Measurements from ENCODE around the gene POLD3.
"Not testable (repeated sequence)": the region's sequence is repeated elsewhere in the genome, so short reads cannot be mapped to it uniquely, and the experiment has no call there.

POLD3 gene

DNA sequence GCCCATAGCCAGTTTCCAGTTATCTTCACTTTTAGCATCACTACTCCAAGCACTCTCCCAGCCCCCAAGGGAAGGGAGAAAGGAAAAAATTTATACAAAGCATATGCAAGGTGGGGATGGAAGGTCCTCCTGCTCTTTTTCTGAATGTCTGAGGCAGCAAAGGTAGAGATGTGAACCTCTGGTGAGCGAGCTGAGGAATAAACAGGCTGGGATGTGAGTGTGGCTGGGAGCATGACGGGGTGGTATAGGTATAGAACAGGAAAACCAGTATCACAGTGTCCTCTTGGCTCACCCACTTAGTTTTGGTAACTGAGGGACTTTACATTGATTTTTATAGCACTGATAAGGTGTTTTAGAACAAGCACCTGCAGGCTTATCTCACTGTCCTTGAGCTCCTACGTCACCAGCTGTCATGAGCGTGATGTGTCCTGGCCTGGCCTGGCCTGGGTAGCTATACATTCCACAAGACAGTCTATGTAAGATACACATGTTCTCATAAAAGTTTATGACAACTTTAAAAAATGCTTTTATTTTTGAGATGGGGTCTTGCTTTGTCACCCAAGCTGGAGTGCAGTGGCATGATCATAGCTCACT is 10.3 kb upstream of the POLD3 start:
- DNase-seq (ENCODE audit: low read depth in 2 of 3, low spot score in 1 of 3) = no peak

DNA sequence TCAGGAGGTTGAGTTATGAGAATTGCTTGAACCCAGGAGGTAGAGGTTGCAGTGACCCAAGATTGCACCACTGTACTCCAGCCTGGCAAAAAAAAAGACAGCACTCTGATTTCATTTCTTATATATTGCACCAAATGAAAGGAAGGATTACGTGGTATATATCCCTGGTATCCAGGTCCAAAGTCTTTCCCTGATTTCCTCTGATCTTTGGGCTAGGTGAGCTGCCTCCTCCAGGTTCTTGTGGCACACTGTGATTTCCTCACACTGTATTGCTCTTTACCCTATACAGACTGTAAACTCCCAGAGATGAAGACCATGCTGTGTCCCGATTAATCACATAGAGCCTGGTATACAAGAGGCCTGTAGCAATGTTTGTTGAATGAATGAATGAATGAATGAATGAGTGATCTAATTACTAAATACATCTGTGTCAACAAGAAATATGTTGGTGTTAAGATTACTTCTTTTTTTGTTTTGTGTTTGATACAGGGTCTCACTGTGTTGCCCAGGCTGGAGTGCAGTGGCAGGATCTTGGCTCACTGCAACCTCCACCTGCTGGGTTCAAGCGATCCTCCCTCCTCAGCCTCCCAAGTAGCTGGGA is 9.3 kb upstream of the POLD3 start:
- no peak for DNase-seq (ENCODE audit: low read depth in 2 of 3, low spot score in 1 of 3)

DNA sequence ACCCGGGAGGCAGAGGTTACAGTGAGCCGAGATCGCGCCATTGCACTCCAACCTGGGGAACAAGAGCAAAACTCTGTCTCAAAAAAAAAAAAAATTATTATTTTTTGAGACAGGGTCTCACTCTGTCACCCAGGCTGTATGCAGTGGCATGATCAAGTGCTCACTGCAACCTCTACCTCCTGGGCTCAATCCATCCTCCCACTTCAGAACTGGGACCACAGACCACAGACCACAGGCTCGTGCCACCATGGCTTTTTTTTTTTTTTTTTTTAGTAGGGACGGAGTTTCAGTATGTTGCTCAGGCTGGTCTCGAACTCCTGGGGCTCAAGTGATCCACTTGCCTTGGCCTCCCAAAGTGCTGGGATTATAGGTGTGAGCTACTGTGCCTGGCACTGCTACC is 1.9 kb upstream of the POLD3 start:
- DNase-seq (ENCODE audit: low read depth in 2 of 3, low spot score in 1 of 3) = not testable (repeated sequence)

DNA sequence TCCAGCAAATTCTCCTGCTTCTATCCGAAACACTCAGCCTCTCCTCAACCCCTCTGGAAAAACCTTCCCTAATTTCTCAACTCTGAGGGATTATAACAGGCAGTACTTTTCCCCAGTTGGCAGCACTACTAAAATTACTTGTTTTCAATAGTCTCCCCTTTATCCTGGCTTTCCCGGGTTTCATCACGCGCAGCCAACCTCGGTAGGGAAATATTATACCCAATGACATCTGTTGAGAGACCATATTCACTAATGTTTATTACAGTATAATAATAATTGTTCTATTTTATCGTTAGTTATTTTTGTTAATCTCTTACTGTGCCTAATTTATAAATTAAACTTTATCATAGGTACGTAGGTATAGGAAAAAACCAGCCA is 330 bp upstream of the POLD3 start:
- DNase-seq (ENCODE audit: low read depth in 2 of 3, low spot score in 1 of 3) = no peak

DNA sequence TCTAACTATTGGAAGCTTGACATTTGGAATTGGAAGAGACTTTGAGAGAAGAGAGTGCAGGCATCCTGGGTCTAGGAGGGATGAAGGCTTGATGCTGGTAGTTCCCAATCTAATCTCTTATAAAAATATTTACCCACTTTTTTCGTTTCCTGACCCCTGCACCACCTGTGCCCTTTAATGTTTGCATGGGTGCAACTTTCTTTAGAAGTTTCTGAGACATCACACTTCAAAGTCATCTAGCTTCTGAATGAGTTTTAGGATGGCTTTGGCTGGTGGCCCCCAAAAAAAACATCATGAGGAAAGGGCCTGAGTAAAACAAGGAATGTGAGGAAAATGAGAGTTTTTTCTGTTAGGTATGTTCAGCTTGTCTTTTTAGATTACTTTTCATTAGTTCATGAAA is 1.1 kb downstream of the POLD3 start:
- no peak for DNase-seq (ENCODE audit: low read depth in 2 of 3, low spot score in 1 of 3)

DNA sequence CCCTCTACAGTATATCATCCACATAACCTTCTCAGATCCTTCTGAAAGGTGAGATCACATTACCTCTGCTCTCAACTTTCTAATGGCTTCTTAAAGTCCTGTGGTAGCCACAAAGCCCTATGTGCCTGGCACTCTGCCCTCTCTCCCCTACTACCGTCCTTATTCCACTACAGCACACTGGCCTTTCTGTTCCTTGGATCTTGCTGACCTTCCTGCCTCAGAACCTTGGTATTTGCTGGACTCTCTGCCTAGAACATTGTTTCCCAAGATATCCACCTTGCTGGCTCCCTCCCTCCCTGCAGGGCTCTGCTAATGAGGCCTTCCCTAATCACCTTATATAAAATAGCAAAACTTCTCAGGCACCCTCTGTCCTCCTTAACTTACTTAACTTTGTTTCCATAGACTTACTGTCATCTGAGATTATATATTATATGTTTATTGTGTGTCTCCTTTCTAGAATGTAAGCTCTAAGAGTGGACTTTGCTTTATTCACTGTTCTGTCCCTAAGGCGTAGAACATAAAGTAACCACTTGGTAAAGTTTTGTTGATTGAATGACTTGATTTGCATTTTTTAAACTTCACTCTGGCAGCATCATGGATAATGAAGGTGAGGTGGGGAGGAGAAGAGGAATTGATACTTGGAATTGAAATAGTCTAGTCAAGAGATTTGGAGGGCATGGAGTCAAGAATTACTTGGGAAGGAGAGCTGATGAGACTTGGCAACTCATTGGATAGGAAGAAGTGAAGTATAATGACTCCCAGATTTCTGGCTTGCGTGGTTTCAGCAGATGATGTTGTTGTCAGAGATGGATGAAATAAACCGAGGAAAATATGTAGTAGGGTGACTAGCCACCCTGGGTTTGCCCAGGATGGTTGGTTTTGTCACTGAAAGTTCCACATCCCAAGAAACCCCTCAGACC is 10.5 kb downstream of the POLD3 start:
- DNase-seq (ENCODE audit: low read depth in 2 of 3, low spot score in 1 of 3) = no peak

DNA sequence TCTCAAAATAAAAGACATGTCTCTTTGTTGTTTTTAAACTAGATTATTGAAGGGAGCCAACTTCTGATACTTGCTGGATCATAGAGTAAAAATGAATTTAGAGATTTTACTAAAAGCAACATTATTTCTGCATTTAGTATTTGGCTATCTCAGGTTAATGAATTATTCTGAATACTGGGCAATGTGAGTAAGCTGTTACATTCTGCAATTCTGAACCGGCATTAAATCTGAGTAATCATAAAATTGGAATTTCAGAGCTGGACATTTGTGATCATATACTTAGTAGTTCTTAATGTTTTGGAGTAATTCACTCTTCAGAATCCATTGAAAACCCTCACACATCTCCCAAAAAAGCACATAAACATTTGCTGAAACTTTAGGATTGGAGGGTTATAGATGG is 11.5 kb downstream of the POLD3 start:
- no peak for DNase-seq (ENCODE audit: low read depth in 2 of 3, low spot score in 1 of 3)

DNA sequence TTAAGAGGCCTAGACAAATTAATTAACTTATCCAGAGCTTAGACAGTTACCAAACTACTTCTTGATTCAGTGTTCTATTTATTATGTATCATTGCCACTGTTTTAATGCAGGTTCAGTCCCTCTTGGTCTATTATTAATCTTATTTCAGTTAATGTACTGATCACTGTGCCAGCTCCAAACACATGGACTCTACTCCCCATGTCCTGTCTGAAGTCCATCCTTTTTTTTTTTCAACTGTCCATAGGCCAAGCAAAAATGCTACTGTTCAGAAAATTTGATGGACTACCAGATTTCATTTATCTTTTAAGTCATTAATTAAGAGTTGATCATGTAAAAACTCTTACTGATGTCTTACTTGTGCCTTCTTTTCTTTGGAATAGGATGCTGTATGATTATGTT is 11.9 kb downstream of the POLD3 start:
- DNase-seq (ENCODE audit: low read depth in 2 of 3, low spot score in 1 of 3) = no peak

DNA sequence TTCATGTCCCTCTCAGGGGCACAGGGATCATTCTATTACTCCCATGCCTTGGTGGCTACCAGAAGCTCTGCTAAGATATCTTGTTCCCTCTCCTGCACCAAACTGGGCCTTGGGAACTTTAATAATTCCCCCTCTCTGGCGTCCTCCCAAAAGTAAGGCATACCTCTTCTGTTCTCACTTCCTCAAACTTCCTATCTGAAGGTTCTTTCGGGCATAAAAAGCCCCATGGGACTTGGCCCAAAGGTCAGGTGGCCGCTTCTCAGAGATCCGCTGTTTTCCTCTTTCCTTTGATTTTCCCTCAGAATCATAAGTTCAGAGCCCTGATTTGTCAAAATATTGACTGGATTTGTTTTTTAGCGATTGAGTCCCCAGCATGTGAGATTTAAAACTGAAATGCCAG is 13.0 kb downstream of the POLD3 start:
- DNase-seq (ENCODE audit: low read depth in 2 of 3, low spot score in 1 of 3) = no peak

DNA sequence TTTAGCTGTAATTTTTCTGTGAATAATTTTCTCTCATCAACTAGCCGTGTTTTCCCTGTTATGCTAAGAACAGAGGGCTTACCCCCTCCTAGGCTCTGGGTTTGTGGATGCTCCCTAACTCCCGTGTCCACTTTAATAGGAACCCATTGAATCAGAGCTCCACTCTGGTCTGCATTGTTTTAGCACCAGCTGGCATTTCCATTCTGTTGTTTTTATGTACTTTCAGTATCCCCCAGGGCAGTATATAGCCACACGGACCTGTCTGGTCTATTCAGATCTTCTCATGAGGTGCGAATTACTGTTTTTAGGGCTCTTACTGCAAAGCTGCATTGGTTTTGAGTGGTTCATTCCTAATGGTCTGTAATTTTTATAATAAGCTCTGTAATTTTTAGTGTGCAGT is 16.0 kb downstream of the POLD3 start:
- DNase-seq (ENCODE audit: low read depth in 2 of 3, low spot score in 1 of 3) = no peak

DNA sequence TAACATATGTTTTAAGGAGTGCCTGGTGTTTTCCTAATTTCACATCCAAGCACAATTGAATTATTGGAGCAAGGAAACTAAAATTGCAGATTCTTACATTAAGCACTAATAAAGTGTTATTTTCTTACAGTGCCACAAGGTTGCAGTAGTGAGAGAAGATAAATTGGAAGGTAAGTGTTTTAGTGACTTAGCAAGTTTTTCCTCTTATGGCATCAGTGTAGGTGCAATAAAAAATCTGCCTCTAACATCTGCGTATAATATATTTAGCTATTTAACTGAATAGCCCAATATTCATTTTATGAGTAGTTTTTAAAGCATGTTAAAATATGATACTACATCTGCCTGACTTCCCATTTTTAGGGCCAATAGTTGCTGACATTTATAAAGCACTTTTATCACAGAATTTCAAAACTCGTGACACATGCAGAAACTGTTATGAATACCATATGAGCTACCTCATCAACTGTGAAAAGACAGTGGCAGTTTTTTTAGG is 19.0 kb downstream of the POLD3 start:
- no peak for DNase-seq (ENCODE audit: low read depth in 2 of 3, low spot score in 1 of 3)

DNA sequence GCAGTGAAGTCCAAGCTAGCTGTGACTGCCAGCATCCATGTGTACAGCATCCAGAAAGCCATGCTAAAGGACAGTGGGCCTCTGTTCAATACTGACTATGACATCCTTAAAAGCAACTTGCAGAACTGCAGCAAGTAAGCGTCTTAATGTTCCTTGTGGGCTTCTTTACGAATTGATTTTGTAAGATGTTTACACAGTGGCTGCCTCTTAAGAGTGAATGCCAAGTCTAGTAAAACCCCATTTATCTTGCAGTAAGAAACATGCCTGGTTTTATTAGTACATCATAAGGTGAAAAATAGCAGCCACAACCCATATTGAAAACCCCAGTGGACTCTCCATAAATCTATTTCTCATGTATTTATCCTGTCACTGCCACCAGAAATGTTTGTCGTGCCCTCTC is 20.5 kb downstream of the POLD3 start:
- no peak for DNase-seq (ENCODE audit: low read depth in 2 of 3, low spot score in 1 of 3)

DNA sequence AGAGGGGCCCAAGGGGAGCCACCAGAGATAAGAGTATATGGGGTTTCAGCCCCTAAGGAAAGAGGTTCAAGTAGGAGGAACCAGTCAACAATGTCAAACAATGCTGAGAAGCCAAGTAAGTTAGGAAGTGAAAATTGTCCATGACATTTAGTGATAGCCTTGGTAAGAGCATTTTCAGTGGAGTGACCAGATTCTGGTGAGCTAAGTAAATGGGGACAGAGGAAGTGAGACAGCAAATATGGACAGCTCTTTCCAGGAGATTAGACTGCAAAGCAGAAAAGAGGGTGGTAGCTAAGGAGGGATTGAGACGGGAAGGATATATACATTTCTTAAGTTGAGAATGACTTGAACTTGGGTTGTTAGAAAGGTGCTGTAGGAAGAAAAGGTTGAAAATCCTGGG is 22.9 kb downstream of the POLD3 start:
- DNase-seq (ENCODE audit: low read depth in 2 of 3, low spot score in 1 of 3) = no peak

DNA sequence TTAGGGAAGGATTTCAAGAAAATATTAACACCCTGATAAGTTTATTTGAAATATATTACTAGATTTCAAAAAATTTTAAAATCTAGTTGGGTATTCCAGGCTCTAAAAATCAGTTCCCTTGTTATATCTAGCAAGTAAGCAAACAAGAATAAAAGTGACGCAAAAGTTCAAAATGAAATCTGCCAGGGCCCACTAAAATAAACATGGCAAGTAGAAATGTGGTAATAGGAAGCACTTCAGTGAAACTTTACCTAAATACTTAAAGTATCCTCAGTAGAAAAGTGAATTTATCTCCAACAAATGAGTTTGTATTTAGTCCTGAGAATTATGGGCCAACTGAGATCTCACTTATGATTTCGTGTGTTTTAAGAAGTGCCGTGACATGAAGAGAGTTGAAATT is 23.6 kb downstream of the POLD3 start:
- DNase-seq (ENCODE audit: low read depth in 2 of 3, low spot score in 1 of 3) = no peak

DNA sequence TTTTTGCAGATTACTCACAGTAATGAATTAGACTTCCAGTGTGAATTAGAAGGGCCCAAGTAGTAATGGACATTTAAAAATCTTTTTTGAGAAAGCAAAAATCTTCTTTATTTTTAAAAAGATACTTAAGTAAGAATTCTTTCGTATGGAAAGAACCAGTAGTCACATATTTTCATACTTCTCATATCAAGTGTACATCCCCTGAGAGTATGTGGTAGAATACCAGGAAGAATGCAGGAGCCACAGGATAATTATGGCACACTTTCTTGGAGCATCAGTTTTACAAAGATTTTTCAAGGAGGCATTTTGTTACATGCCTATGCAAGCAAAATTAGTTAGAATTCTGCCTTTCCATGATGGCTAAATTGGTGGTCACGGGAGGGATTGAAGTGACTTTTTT is 28.1 kb downstream of the POLD3 start:
- DNase-seq (ENCODE audit: low read depth in 2 of 3, low spot score in 1 of 3) = no peak

DNA sequence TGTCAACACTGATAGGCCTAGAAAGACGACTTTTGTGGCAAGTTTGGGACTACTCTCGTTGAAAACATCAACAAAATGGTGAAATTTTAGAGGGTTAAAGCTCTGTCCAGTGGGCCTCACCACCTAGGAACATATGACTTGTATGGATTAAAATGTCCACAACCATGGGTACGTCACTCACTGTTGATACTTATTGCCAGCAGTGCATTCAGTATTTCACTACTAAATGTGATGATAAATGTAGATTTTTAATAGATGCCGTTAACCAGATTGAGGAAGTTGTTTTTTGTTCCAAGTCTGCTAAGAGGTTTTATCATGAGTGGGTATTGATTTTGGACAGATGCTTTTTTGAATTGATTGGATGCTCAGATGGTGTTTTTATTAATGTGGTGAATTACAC is 33.7 kb downstream of the POLD3 start:
- DNase-seq (ENCODE audit: low read depth in 2 of 3, low spot score in 1 of 3) = no peak

DNA sequence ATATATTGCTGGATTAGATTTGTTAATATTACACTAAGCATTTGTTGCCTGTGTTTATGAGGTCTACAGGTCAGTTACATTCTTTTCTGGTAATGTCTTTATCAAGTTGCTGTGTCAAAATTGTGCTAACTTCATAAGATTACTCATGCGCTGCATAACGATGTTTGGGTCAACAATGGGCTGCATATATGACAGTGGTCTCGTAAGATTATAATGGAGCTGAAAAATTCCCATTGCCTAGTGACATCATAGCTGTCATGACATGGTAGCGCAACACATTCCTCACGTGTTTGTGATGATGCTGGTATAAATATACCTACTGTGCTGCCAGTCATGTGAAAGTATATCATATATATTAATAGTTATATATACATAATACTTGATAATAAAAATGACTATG is 34.2 kb downstream of the POLD3 start:
- no peak for DNase-seq (ENCODE audit: low read depth in 2 of 3, low spot score in 1 of 3)

DNA sequence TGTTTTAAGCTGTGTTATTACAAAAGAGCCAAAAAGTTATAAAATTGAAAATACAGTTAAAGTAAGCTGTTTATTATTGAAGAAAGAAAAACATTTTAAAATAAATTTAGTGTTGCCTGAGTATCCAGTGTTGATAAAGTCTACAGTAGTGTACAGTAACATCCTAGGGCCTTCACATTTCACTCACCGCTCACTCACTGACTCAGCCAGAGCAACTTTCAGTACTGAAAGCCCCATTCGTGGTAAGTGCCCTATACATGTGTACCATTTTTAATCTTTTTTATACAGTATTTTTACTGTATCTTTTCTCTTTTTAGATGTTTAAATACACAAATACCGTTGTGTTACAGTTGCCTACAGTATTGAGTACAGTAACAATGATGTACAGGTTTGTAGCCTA is 35.0 kb downstream of the POLD3 start:
- DNase-seq (ENCODE audit: low read depth in 2 of 3, low spot score in 1 of 3) = no peak

DNA sequence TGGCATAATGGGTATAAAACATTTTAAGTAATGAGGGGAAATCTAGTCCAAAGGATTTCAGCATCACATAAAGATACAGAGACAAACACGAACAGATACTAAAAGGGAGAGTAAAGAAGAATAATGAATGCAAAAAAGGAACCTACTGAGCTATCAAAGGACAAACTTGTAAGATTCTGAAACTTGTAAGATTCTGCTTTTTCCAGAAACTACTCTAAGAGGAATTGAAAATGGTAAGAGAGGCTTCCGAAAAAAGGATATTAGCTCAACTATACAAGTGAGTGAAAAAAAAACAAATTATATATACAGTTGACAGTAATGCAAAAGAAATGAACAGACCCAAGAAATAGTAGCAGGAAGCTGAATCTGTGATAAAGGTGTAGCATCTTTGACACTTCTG is 37.7 kb downstream of the POLD3 start:
- DNase-seq (ENCODE audit: low read depth in 2 of 3, low spot score in 1 of 3) = no peak

DNA sequence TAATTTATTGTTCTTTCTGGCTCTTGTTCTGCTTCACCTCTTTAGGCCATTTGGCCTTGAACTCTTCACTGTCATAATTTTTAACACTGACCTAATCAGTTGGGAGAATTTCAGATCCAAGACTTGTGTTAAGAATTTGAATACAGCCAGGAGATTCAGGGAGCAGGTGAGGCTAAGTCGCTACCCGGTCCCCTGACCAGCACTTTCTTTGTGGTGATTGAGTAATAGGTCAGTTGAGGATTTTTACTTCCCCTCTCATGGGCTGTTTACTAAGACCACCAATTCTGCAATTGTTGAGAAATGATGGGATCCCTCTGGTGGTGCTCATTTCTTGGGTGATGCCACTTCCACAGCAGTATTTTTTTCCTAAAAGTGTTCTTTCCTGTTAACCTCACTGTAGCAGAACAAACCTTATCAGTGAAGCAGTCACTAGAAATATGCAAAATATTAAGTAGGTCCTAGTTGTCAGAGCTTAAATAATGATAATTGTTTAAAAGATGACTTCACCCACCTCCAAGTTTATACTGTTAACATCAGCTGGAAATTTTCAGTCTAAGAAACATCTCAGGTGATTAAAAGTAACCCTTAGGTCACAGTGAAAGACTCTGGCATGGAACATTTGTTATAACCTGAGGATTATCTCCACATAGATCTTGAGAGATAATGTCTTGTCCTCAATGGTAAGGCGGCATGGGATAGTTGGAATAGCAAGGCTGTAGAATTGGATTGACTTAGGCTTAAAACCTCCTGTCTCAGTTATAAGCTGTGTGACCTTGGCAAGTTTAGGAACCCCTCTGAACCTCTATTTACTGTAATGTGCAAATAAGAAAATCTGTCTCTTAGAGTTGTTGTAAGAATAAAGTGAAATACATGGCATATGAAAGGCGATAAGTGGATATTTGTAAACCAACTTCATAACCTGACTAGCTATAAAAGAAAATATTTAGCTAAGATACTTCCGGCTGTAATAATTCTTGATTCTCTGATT is 41.3 kb downstream of the POLD3 start:
- no peak for DNase-seq (ENCODE audit: low read depth in 2 of 3, low spot score in 1 of 3)

DNA sequence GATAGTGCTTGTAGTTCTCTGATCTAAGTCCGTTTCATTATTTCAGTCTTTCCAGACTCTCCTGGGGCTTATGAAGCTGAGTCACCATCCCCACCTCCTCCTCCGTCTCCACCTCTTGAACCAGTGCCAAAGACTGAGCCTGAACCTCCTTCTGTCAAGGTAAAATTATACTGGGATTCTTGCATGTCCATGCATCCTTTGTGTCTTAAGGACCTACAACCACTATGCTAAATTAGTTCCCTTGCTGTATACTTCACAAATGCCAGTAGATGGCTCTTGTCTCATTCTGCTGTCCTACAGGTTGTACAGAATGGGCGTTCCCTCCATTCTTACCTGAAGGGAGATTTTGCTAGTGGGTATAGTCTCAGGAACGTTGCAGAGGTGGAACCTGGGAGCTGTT is 42.2 kb downstream of the POLD3 start:
- DNase-seq (ENCODE audit: low read depth in 2 of 3, low spot score in 1 of 3) = no peak

All from stimulated activated CD4-positive, alpha-beta T cell treated with anti-CD3 and anti-CD28 coated beads, Interleukin-12 subunit alpha, Interleukin-12 subunit beta, amount 100 ng/mL, for 48 hours (primary cell).